GM21576 (cell line): ENCODE measurements around the gene NEDD9.

Source experiments
- ATAC-seq: cut with Tn5 transposase; IDR thresholded peaks from one replicate; pipeline ENCODE4 v1.9.1; 2021; ENCODE audit warnings: mild to moderate bottlenecking, moderate library complexity; ENCODE audit not compliant: unreplicated experiment

Gene NEDD9

DNA sequence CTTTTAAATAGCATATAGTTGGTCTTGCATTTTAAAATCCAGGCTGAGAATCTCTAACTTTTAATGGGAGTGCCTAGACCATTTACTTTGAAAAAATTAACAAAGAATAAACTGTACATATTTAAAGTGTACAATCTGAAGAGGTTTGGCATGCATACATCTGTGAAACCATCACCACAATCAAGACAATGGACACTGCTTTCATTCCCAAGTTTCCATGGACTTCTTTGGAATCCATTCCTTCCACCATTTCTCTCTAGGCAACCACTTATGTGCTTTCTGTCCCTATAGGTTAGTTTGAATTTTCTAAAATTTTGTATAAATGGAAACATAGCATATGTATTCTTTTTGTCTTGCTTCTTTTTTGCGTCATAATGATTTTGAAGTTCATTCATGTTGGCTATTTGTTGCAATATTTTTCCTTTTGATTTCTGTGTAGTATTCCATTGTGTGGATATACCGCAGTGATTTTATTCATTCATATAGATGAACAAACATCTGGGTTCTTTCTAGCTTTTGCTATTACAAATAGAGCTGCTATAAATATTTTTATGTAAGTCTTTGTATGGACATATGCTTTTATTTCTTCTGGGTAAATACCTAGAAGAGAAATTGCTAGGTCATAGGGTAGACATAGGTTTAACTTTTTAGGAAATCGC lies 50.9 kb downstream of the NEDD9 start:
- ATAC-seq, result no peak

- ATAC-seq, result no peak
These were observed 52.9 kb downstream of the NEDD9 start for GRCh38 chr6:11179419-11180202.

DNA sequence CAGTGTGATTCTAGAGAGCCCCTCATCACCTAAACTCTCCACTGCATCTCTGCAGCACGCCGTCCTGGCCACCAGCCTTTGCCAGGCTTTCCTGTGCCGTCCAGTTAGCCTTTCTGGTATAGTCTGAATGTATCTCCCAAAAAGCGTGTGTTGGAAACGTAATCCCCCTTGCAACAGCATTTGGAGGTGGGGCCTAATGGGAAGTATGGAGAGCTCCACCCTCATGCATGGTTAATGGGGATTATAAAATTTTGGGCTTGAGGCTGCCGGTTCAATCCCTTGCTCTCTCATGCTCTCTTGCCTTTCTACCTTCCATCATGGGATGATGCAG lies 53.4 kb downstream of the NEDD9 start:
- ATAC-seq, result no peak

DNA sequence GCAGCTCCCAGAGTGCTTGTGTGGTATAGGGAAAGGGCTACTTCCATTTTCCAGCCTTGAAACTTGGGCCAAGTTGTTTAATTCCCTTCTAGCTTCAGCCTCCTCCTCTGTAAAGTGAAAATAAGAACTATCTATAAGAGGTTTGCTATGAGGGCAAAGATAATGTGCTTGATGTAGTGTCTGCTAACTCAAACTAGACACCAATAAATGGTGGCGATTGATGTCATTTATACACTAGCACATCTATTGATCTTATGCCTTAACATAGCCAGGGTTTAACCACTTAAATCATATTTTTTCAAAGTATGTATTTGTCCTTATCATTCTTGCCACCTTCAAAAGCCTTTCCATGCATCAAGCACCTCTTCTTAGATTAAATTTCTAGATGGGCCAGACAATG lies 55.2 kb downstream of the NEDD9 start:
- ATAC-seq, result no peak

DNA sequence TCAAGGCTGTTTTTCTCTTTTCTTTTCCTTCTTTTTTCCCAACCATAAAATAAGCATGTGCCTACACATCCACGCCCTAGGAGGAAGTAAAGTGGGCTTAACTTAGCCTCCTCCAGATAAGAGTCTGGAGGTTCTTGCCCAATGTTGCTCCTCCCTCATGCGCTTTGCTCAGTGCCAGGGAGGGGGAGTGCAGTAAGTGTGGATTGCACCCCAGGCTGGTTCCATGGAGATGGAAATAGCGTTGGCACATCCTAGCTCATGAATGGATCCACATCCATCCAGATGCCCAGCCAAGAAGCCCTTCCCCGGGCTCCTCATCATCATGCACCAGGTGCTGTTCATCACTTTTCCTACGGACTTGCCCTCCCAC lies 58.2 kb downstream of the NEDD9 start:
- no peak for ATAC-seq

- no peak for ATAC-seq
These were observed 59.8 kb downstream of the NEDD9 start for GRCh38 chr6:11172501-11173327.

- ATAC-seq, result no peak
These were observed 60.5 kb downstream of the NEDD9 start for GRCh38 chr6:11171952-11172351.

GRCh38 chr6:11168091-11168635 lies 64.3 kb downstream of the NEDD9 start:
- ATAC-seq, result no peak

- ATAC-seq, result no peak
These were observed 65.5 kb downstream of the NEDD9 start for GRCh38 chr6:11166948-11167347.

- no peak for ATAC-seq
These were observed 67.5 kb downstream of the NEDD9 start for GRCh38 chr6:11164717-11165646.

- ATAC-seq, result no peak
These were observed 68.5 kb downstream of the NEDD9 start for GRCh38 chr6:11163932-11164331.

GRCh38 chr6:11162262-11162661 lies 70.2 kb downstream of the NEDD9 start:
- ATAC-seq, result no peak

GRCh38 chr6:11161031-11161956 lies 71.2 kb downstream of the NEDD9 start:
- ATAC-seq, result no peak

DNA sequence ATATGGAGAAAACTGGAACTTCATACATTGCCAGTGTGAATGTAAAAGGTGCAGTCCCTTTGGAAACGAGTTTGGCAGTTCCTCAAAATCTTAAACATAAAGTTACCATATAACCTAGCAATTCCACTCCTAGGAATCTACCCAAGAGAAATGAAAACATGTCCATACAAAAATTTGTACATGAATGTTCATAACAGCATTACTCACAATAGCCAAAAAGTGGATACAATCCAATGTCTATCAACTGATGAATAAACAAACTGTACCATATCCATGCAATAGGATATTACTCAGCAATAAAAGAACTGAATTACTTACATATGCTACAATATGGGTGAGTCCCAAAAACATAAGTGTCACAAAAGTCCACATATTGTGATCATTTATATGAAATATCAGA lies 72.3 kb downstream of the NEDD9 start:
- no peak for ATAC-seq

DNA sequence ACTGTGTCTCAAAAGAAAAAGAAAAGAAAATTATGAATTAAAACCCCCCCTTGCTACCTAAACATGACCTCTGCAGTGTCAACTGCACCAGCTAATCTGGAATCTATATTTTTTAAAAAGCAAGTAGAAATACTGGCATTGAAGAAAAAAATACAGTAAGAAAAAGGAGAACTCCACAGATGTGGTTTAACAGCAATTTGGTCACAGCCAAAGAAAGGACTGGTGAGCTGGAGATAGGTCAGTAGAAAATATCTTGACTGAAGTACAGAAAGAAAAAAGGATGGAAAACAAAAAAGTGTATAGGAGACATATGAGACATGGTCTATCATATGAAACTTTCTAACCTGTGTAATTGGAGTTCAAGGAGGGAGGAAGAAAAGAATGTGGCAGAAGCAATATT lies 76.9 kb downstream of the NEDD9 start:
- no peak for ATAC-seq

DNA sequence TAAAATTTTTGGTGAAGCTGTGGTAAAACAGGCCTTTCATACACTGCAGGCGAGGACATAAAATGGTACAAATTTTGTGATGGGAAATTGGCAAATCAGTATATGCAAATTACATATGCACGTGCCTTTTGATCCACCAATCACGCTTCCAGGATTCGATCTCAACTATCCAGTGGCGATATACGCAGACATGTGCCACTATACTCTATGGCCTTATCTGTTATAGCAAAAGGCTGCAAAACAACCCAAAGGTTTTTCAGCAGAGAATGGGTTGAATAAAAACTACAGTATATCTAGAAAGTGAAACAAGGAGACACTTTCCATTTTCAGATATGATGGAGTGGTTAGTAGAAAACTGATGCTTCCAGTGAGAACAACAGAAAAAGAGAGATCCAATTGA lies 79.0 kb downstream of the NEDD9 start:
- ATAC-seq, result no peak

GRCh38 chr6:11152581-11152980 lies 79.9 kb downstream of the NEDD9 start:
- no peak for ATAC-seq

DNA sequence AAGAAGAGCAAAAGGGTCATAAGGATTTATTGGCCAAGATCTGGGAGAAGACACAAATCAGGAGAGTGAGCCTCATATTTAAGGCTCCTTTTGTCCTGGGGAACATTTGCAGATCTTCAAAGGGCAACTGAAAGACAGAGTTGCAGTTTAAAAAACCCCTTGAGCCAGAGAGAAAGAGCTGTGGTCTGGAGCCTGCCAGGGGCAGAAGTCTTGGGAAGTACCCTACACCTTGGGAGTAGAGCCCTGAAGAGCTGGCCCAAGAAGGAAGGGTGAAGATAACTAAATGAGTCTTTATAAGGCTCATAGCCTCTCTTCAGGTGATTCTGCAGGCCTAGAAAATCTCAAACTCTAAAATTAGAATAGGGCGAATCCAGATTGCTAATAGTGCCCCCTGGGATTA lies 81.0 kb downstream of the NEDD9 start:
- ATAC-seq, result no peak

DNA sequence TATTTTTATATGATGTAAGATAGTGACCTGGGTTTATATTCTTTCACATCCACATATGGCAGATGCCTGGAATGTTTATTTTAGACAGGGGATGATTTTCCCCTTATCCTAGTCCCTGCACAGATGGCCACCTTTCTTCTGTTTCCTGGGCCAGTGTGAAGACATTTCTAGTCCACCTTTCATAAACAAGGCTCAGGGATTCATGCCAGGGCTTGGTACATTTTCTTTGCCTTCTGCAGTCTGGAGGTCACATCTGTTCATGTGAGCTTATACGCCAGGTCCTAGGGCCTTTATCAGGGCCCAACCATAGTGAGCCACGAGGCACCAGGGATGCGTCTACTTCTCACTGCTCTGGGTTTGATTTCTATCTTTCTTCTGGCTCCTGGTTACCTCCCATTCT lies 82.9 kb downstream of the NEDD9 start:
- ATAC-seq, result no peak
